Astrocyte (in vitro differentiated cells and primary cell): Measurements from ENCODE around the gene S1PR1. TPM values are rescaled to one million over a fixed set of nuclear protein-coding genes. Genes with fewer than 3 reads are reported as not detected.

Experiments used
- DNase-seq: peaks from one replicate; pipeline ENCODE4 v3.0.0-alpha.2; 2010; ENCODE audit warnings: low read depth
- FAIRE-seq: peaks from 2 replicates; lab custom pipeline; 2011; peaks lifted over from hg19 to GRCh38; lab: Jason Lieb, UNC
- H2AFZ ChIP-seq: 2 replicates; pipeline ENCODE4 v1.6.0; 2012; ENCODE audit warnings: low read depth, low read length, inconsistent platforms
- H3K27ac ChIP-seq: 2 replicates; pipeline ENCODE4 v1.5.1; 2011; ENCODE audit warnings: low read depth, low read length, inconsistent platforms
- H3K27me3 ChIP-seq: 2 replicates; pipeline ENCODE4 v1.6.0; 2011; ENCODE audit warnings: low read length, inconsistent platforms; ENCODE audit not compliant: insufficient read depth
- H3K36me3 ChIP-seq: 2 replicates; pipeline ENCODE4 v1.5.1; 2011; ENCODE audit warnings: low read length, inconsistent platforms; ENCODE audit not compliant: insufficient read depth
- H3K4me1 ChIP-seq: 2 replicates; pipeline ENCODE4 v1.5.1; 2011; ENCODE audit warnings: low read length, inconsistent platforms; ENCODE audit not compliant: insufficient read depth
- H3K4me2 ChIP-seq: 2 replicates; pipeline ENCODE4 v1.6.0; 2012; ENCODE audit warnings: low read length, inconsistent platforms
- H3K4me3 ChIP-seq: 2 replicates; pipeline ENCODE4 v1.5.1; 2011; ENCODE audit warnings: low read depth, mild to moderate bottlenecking, low read length, inconsistent platforms; ENCODE audit not compliant: insufficient read depth
- H3K79me2 ChIP-seq: 2 replicates; pipeline ENCODE4 v1.6.0; 2012; ENCODE audit warnings: mild to moderate bottlenecking, low read length, inconsistent platforms; ENCODE audit not compliant: insufficient read depth
- H3K9ac ChIP-seq: 2 replicates; pipeline ENCODE4 v1.6.0; 2012; ENCODE audit warnings: mild to moderate bottlenecking, low read length, inconsistent platforms
- H3K9me3 ChIP-seq: 2 replicates; pipeline ENCODE4 v1.5.1; 2012; ENCODE audit warnings: low read depth, mild to moderate bottlenecking, low read length, inconsistent platforms; ENCODE audit not compliant: insufficient read depth
- H4K20me1 ChIP-seq: 2 replicates; pipeline ENCODE4 v1.6.0; 2012; ENCODE audit warnings: low read length, inconsistent platforms; ENCODE audit not compliant: insufficient read depth
- H3K27ac Mint-ChIP-seq: one replicate; pipeline ENCODE4 v1.8.0; 2021; ENCODE audit warnings: mild to moderate bottlenecking, mixed read lengths; ENCODE audit not compliant: unreplicated experiment
- H3K27me3 Mint-ChIP-seq: one replicate; pipeline ENCODE4 v1.8.0; 2021; ENCODE audit warnings: low read depth, mixed read lengths; ENCODE audit not compliant: unreplicated experiment
- H3K36me3 Mint-ChIP-seq: one replicate; pipeline ENCODE4 v1.8.0; 2021; ENCODE audit warnings: low read depth, mixed read lengths; ENCODE audit not compliant: unreplicated experiment
- H3K4me1 Mint-ChIP-seq: one replicate; pipeline ENCODE4 v1.8.0; 2021; ENCODE audit warnings: low read depth, mixed read lengths; ENCODE audit not compliant: unreplicated experiment
- H3K4me3 Mint-ChIP-seq: one replicate; pipeline ENCODE4 v1.8.0; 2021; ENCODE audit warnings: mild to moderate bottlenecking, moderate library complexity, mixed read lengths; ENCODE audit not compliant: unreplicated experiment
- H3K9me3 Mint-ChIP-seq: one replicate; pipeline ENCODE4 v1.8.0; 2021; ENCODE audit warnings: mild to moderate bottlenecking, mixed read lengths; ENCODE audit not compliant: unreplicated experiment
- EZH2 ChIP-seq: IDR thresholded peaks from 2 replicates; pipeline ENCODE4 v1.6.1; 2012; ENCODE audit warnings: mild to moderate bottlenecking, low read length, inconsistent platforms; ENCODE audit not compliant: insufficient read depth
- total RNA-seq: library from RNA; stranded (reverse); gene quantifications from 2 replicates; pipeline ENCODE4 v1.2.1, GENCODE V29; 2021
- TF ChIP-seq, protein P1 (sequence below): IDR thresholded peaks from 2 replicates; pipeline ENCODE4 v1.5.1; 2011; ENCODE audit warnings: low read depth, mild to moderate bottlenecking, inconsistent platforms, low read length, moderate library complexity; ENCODE audit not compliant: insufficient read depth

The S1PR1 gene
- total RNA-seq, 1 donor from 2014 or later, result 14.4 TPM

DNA sequence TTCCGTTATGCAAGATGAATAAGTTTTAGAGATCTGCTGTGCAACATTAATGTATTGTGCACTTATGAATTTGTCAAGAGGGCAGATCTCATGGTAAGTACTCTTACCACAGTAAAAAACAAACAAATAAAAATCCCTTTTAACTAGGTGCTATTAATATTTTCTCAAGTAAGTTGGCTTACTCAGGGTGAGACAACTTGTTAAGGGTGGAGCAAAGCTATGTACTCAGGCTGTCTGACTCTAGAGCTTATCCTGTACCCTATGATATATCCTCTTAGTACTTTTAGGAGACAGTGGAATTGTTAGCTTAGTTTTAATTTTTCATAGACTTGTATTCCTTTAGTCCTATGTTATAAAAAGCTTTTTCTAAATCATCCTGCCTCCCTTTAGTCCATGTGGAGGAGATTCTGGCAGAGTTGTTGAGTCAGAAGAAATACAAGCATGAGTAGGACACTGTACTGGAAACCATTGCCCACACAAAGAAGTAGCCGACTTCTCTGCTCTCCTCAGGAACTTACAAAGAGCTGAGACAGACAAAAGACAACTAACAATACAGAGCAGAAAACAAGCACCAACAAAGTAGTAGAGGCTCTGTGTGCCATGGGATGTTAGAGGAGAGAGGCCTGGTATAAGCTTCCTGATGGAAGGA, 49.2 kb downstream of the S1PR1 start:
- Mint-ChIP-seq H3K27me3 (peaks cover 4% of the 10 kb centered on the region), H3K4me3 (no peak overlapping the region), H3K27ac (no peak overlapping the region), H3K9me3 (no peaks in the 10 kb centered on the region), H3K4me1 (peaks cover 2% of the 10 kb centered on the region), H3K36me3 (no peaks in the 10 kb centered on the region)
- no peaks in the 10 kb centered on the region for H3K36me3 ChIP-seq
- H3K27ac ChIP-seq, result no peak overlapping the region
- H3K4me3 ChIP-seq, result no peak overlapping the region
- H3K9ac ChIP-seq, result no peak overlapping the region
- DNase-seq, result no peak
- H3K27me3 ChIP-seq, result no peaks in the 10 kb centered on the region
- H3K9me3 ChIP-seq, result no peaks in the 10 kb centered on the region
- H2AFZ ChIP-seq, result no peak overlapping the region
- TF ChIP-seq EZH2, result no peak
- TF ChIP-seq, protein P1, sequence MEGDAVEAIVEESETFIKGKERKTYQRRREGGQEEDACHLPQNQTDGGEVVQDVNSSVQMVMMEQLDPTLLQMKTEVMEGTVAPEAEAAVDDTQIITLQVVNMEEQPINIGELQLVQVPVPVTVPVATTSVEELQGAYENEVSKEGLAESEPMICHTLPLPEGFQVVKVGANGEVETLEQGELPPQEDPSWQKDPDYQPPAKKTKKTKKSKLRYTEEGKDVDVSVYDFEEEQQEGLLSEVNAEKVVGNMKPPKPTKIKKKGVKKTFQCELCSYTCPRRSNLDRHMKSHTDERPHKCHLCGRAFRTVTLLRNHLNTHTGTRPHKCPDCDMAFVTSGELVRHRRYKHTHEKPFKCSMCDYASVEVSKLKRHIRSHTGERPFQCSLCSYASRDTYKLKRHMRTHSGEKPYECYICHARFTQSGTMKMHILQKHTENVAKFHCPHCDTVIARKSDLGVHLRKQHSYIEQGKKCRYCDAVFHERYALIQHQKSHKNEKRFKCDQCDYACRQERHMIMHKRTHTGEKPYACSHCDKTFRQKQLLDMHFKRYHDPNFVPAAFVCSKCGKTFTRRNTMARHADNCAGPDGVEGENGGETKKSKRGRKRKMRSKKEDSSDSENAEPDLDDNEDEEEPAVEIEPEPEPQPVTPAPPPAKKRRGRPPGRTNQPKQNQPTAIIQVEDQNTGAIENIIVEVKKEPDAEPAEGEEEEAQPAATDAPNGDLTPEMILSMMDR, result no peak
- peaks cover 4% of the 10 kb centered on the region for H3K4me1 ChIP-seq
- FAIRE-seq, result no peak
- H3K79me2 ChIP-seq, result no peaks in the 10 kb centered on the region
- H3K4me2 ChIP-seq, result no peak overlapping the region
- no peaks in the 10 kb centered on the region for H4K20me1 ChIP-seq

DNA sequence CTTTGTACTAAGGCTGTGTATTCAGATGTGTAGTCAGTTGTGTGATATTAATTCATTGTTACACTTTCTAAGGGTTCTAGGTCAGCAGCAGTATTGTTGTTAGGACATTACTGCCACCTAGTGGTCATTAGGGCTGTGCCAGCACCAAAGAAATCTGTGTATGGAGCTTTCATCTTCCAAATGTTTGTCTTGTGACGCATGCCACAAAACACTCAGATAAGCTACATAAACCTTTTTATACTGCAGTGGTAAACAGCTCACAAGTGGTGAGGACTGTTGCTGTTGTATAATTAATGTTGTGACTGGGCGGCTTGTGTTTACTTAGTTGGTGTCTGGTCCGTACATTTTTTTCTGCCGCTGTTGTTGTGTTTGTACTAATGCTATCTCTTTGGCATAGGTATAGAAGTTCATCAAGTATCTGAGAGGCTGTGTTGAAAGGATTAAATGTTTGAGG, 51.7 kb downstream of the S1PR1 start:
- Histone ChIP-seq H3K4me2 (peak overlapping the region; percentile 68), H4K20me1 (no peaks in the 10 kb centered on the region), H3K27me3 (no peaks in the 10 kb centered on the region), H3K9me3 (no peaks in the 10 kb centered on the region), H3K4me1 (peaks cover 13% of the 10 kb centered on the region), H2AFZ (no peak overlapping the region), H3K4me3 (no peak overlapping the region), H3K79me2 (no peaks in the 10 kb centered on the region), H3K27ac (no peak overlapping the region), H3K9ac (peak overlapping the region; percentile 6), H3K36me3 (no peaks in the 10 kb centered on the region)
- no peak overlapping the region for H3K27ac Mint-ChIP-seq
- TF ChIP-seq EZH2, result no peak
- TF ChIP-seq, protein P1, result peak; percentile 99
- H3K9me3 Mint-ChIP-seq, result no peaks in the 10 kb centered on the region
- FAIRE-seq (peak; percentile 60), DNase-seq (peak; percentile 81)
- peaks cover 16% of the 10 kb centered on the region for H3K4me1 Mint-ChIP-seq
- H3K36me3 Mint-ChIP-seq, result no peaks in the 10 kb centered on the region
- H3K27me3 Mint-ChIP-seq, result no peaks in the 10 kb centered on the region
- H3K4me3 Mint-ChIP-seq, result no peak overlapping the region
